ENCODE results near the gene TMEM253.

The TMEM253 gene

DNA sequence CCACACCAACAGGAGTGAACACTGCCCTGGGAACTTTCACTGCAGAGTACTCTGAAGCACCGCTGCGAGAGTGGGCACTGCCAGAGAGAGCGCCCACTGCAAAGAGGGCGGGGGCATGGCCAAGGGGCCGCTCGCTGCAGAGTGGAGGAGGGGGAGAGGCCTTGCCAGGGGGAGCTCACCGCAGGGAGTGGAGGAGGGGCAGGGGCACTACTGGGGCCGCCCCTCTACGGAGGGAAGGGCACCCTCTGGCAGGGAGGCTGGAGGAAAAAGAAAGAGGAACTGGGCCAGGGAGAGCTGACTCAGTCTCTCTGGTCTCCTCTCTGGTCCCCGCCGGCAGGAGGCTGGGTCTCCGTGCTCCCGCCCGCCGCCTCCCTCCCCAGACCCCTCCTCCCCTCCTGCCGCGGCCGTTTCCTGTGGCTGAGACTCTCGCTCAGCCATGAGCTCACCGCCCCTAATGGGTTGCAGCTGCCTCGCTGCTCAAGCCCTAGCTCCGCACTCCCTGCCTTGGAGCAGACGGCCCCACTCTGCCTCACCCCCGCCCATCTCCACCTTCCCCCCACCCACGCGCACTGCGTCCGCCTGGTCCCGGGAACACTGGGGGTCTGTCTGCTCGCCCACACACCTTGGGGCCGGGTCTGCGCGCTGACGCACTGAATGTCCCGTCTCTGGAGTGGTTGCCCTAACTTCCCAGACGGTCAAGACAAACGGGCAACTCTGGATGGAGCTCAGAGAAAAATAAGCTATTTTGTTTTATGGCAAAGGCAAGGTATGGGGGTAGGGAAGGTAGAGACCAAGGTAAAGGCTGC lies 29.4 kb upstream of the TMEM253 start:
- DNase-seq, result peak; percentile 61

DNA sequence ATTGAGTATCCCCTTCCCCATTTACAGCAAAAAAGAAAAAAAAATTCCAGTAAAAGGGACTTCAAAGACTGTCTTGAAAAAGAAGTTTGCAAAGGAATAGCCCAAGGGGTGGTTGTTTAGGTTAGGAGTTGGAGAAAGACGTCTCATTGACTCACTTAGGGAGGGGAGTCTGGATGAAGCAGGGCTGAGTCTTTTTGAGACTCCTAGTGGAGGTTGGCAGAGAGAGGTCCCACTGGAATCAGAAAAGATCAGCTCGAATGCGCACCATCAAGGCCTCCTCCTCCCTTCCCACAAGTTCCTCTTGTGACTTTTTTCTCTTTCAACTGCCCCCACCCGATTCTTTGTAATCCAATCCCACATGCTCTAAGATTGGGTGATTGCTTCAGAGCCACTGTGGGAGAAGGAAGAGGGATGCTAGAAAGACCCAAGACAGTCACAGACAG lies 28.8 kb upstream of the TMEM253 start:
- no peak for DNase-seq

DNA sequence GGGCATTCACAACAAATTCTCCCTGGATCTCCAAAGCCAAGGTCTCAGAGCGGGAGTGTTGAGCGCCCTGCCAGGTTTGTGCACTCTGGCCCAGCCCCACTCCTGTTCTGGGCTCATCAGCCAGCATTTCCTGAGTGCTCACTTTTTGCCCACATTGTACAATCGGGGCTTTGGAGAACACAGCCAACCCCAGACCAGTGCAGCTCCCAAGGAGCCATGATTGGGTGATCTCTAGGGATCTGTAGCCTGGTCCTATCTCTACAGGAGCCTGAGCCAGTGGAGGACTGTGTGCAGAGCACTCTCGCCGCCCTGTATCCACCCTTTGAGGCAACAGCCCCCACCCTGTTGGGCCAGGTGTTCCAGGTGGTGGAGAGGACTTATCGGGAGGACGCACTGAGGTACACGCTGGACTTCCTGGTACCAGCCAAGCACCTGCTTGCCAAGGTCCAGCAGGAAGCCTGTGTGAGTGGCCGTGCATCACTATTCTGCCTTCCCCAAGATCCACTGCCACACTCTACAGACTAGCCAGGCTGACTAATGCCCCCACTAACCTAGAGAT lies 28.0 kb upstream of the TMEM253 start:
- DNase-seq, result no peak

DNA sequence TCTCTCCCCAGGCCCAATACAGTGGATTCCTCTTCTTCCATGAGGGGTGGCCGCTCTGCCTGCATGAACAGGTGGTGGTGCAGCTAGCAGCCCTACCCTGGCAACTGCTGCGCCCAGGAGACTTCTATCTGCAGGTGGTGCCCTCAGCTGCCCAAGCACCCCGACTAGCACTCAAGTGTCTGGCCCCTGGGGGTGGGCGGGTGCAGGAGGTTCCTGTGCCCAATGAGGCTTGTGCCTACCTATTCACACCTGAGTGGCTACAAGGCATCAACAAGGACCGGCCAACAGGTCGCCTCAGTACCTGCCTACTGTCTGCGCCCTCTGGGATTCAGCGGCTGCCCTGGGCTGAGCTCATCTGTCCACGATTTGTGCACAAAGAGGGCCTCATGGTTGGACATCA lies 26.9 kb upstream of the TMEM253 start:
- no peak for DNase-seq

DNA sequence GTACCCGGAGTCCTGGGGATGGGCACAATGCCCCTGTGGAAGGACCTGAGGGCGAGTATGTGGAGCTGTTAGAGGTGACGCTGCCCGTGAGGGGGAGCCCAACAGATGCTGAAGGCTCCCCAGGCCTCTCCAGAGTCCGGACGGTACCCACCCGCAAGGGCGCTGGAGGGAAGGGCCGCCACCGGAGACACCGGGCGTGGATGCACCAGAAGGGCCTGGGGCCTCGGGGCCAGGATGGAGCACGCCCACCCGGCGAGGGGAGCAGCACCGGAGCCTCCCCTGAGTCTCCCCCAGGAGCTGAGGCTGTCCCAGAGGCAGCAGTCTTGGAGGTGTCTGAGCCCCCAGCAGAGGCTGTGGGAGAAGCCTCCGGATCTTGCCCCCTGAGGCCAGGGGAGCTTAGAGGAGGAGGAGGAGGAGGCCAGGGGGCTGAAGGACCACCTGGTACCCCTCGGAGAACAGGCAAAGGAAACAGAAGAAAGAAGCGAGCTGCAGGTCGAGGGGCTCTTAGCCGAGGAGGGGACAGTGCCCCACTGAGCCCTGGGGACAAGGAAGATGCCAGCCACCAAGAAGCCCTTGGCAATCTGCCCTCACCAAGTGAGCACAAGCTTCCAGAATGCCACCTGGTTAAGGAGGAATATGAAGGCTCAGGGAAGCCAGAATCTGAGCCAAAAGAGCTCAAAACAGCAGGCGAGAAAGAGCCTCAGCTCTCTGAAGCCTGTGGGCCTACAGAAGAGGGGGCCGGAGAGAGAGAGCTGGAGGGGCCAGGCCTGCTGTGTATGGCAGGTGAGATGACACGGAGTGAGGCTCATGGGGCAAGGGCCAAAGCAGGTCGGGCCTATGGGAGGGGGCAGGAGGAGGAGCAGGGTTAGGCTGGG lies 26.2 kb upstream of the TMEM253 start:
- no peak for DNase-seq

DNA sequence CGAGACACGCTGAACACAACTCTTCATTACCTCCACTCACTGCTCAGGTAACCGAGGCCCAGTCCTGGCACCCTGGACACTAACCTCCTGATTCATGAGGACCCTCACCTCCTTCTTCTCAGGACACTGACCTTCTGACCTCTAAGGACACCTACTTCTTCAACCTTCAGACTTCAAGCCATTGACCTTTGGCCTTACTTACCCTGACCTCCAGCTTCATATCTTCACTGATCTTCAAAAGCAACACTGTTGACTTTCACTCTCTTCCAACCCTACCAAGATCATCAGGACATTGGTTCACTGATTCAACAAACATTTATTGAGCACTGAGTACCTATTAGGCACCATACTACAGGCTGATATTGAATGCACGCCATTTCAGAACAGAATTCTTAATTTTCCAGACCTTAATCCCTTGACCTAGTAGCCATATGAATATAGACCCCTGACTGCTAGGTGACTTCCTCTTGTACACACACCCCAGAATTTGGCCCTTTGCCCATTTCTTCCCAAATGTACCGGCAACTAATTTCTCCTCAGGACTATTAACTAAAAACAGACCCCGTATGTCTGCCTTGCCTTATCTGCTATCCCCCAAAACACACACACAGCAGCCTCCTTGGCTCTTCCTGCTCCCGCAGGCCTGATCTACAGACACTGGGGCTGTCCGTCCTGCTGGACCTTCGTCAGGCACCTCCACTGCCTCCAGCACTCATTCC lies 25.0 kb upstream of the TMEM253 start:
- DNase-seq, result no peak

DNA sequence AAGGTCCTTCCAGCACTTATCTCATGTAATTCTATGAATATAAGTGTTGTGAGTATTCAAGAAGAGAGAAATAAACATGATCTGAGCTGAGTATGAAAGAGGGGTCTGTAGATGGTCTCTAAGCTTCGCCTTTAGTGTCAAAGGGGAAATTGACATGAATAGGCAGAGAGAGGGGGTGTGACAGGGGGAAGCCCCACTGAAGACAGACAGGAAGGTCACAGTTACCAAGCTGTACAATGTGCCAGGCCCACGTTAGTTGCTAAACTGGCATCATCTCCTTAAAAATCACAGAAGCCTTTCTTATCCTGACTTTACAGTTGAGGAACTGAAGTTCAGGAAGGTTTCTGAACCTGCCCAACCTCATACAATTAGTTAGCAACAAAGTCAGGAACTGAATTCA lies 23.2 kb upstream of the TMEM253 start:
- no peak for DNase-seq

DNA sequence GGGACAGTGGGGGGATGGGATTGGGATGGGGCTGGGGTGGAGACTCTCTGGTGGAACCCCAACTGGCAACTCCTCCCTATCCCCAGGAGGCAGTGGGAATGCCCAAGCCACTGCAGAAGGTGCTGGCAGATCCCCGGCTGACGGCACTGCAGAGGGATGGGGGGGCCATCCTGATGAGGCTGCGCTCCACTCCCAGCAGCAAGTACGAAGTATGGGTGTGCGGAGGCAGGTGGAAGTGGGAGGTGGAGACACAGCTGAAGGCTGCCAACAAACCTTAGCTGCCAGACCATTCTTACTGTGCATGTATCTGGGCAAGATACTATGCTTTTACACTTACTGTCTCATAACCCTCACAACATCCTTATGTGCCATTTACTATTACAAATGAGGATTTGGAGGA lies 22.6 kb upstream of the TMEM253 start:
- DNase-seq, result no peak

DNA sequence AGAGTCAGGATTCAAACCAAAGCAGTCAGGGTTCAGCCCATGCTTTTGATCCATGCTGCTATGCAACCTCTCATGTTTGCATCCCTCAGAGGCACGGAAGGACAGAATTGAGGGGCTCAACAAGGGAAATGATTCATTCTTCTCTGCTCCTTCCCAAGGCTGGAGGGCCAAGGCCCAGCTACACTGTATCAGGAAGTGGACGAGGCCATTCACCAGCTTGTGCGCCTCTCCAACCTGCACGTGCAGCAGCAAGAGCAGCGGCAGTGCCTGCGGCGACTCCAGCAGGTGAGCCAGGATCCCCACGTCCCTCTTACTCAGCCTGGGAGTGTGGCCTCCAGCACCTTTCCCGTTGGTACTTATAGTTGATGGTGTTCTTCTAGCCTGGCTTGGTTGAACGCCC lies 22.1 kb upstream of the TMEM253 start:
- no peak for DNase-seq

DNA sequence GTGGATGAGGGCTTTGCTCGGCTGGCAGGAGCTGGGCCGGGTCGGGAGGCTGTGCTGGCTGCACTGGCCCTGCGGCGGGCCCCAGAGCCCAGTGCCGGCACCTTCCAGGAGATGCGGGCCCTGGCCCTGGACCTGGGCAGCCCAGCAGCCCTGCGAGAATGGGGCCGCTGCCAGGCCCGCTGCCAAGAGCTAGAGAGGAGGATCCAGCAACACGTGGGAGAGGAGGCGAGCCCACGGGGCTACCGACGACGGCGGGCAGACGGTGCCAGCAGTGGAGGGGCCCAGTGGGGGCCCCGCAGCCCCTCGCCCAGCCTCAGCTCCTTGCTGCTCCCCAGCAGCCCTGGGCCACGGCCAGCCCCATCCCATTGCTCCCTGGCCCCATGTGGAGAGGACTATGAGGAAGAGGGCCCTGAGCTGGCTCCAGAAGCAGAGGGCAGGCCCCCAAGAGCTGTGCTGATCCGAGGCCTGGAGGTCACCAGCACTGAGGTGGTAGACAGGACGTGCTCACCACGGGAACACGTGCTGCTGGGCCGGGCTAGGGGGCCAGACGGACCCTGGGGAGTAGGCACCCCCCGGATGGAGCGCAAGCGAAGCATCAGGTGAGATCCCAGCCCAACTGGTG lies 19.2 kb upstream of the TMEM253 start:
- DNase-seq, result no peak

DNA sequence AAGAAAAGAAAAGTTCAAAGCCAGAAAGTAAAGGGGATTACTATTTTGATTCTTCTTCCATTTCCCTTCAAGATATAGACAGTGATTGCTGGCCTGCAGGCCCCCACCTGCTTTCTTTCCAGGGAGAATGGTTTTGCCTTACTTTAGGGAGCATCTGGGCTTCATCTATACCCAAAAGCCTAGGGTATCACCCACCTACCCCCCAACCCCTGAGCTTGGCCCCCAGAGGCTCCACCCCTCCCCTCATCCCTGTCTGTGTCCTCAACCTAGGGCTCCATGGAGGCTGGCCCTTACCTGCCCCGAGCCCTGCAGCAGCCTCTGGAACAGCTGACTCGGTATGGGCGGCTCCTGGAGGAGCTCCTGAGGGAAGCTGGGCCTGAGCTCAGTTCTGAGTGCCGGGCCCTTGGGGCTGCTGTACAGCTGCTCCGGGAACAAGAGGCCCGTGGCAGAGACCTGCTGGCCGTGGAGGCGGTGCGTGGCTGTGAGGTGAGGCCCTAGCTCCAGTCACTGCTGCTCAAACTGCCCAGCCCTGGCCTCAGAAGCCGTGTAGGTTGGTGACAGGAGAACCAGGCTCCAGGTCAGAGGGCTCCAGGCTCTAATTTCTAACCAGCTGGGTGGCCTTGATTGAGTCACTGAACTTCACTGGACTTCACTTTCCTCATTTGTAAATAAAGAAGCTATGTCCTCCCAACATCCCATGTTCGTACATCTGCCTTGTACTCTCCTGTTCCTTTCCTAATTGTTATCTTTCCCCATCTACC lies 17.1 kb upstream of the TMEM253 start:
- no peak for DNase-seq

DNA sequence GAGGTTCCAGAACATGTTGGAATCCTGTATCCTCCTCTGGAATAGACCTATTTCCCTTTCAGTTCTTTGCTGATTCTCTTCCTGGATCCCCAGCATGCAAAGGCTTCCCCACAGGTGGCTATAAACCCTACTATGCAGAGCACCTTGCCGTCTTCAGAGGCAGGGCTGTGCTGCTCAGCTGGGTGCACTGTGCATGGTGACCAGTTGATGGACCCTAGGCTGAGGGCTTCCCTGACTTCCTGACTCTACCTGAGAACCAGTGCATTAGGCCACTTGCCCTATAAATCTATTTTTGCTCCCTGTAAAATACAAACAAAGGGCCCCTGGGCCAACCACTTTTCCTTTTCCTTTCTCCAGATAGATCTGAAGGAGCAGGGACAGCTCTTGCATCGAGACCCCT lies 16.5 kb upstream of the TMEM253 start:
- DNase-seq, result no peak

DNA sequence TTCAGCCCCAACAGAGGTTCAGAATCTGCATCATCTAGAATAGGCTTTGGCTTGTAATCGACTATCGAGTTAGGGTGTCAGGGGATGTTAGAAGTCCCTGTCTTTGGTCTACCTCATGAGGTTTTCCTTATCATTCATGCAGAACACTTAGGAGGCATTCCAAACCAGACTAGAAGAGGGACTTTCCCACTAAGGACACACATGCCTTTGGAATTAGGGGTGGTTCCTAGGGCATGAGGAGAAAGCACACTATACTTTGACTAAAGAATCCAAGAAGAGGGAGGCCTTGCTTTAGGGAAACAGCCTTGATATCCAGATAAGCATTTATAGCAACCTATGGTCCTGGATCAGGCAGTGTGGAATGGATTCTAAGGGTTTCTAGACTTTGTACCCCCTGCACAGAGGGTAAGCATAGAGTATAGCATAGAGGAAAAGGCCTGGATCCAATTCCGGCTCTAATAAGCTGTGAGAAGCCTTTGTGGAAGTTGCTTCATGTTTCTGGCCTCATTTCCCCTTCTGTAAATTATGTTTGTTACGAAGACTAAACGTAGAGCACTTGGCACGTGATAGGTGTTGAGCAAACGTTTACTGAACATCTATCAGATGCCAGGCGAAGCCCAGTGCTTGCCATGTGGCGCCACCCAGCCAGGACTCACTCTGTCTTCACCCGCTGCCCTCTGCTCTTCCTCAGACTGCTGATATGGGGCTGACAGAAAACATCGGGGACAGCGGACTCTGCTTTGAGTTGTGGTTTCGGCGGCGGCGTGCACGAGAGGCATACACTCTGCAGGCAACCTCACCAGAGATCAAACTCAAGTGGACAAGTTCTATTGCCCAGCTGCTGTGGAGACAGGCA lies 15.6 kb upstream of the TMEM253 start:
- DNase-seq, result no peak

DNA sequence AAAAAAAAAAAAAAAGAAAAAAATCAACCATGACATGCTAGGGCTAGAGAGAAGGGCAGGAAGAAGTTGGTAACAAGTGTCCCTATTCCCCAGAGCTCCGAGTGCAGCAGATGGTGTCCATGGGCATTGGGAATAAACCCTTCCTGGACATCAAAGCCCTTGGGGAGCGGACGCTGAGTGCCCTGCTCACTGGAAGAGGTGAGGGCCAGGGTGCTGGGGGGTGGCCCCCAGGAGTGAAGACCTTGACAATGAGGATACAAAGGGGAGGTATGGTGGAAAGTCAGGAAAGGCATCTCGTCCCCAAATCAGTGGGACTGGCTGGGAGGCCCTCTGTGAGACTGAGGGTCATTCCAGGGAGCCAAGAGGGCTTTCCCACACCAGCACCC lies 14.0 kb upstream of the TMEM253 start:
- DNase-seq, result no peak

DNA sequence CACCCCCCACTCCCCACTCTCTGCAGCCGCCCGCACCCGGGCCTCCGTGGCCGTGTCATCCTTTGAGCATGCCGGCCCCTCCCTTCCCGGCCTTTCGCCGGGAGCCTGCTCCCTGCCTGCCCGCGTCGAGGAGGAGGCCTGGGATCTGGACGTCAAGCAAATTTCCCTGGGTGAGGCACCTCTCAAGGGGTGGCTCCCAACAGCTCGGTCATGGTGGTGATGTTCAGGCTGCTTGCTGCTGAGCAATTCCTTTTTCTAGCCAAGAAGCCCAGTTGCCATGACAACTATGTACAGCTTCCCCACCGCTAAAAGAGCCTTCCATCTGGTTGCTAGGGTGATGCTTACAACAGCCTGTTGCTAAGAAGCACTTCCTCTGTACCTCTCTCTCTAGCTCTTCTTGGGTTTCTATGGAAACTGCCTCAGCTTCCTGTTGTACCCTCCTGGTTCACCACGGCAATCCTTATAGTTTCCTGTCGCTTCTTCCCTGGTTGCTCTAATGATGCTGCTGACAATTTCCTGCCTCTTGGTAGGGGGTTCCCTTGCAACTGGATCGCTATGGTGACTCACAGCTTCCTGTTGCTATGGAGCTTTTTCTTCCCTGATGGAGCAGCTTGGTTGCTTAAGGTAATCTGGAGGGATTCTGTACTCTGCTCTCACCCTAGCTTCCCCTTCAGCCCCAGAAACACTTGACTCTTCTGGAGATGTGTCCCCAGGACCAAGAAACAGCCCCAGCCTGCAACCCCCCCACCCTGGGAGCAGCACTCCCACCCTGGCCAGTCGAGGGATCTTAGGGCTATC lies 13.4 kb upstream of the TMEM253 start:
- peak; percentile 95 for DNase-seq

DNA sequence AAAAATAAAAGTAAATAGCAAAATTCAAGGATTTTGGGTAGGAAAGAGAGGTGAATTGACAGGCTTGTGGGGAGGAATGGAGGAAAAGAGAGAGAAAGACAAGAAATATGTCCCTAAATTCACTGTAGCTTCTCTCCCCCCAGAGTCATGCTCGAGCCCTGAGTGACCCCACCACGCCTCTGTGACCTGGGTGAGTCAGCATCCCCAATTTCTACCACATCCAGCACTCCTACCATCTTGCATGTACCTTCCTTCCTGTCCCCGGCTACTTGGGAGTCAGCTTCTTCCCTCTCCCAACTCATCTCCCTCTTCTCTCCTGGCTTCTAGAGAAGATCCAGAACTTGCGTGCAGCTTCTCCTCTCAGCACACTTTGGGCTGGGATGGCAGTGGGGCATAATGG lies 12.2 kb upstream of the TMEM253 start:
- DNase-seq, result no peak

DNA sequence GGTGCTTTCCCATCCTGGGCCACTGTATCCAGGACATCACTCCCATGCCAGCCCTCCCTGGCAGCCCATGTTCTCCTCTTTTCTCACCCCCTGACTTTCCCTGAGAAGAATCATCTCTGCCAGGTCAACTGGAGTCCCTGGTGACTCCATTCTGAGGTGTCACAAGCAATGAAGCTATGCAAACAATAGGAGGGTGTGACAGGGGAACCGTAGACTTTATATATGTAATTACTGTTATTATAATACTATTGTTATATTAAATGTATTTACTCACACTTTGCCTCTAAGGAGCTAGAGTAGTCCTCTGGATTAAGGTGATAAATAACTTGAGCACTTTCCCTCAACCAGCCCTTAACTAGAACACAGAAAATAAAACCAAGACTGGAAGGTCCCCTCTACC lies 11.6 kb upstream of the TMEM253 start:
- DNase-seq, result no peak

DNA sequence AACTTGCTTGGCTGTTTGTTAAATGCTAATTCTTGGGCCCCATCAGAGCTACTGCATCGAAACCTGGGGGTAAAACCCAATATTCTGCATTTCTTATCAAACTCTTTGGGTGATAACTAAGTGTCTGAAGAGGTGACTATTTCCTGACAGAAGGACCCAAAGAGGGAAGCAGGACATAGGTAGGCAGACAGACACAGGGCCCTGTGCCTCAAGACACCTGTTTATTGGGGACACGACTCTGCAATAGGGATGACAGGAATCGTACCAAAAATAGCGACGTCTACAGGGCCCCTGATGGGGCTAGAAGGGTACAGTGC lies 11.0 kb upstream of the TMEM253 start:
- no peak for DNase-seq

DNA sequence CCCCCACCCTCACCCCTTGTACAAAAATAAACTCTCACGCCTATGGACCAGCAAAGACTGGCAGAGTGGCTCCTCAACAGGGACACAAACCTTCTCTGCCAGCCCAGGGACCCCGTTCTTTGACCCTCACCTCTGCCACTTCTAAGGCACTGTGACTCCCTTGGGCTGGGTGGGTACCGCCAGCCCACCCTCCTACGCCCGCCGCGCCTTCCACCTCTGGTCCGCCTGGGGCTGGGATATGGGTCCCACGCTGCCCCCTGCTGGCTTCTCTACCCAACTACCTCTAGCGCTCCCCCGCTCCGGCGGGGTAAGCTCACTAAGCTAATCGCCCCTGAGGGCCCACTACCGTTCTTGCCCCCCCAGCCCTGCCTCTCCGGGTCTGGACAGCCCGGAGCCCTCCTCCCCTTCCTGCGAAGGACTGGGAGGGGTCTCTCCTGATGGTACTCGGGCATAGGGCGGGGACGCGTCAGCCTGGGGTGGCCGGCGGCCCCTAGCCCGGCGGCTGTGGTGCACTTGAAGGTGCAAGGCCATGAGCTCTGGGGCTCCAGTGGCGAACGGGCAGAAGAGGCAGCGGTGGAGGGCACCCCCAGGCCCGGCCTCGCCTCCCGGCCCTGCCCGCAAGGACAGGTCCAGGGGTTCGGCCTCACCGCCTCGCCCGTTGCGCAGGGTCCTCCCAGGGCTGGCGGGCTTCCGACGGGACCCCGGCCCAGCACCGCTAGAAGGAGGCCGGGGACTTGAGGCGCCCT lies 10.5 kb upstream of the TMEM253 start:
- DNase-seq, result peak; percentile 33
